Measurements from ENCODE around the gene SLX4IP. TPM values are rescaled to one million over a fixed set of nuclear protein-coding genes. Genes with fewer than 3 reads are reported as not detected.

The SLX4IP gene
- total and polyA plus RNA-seq, 2 of the 13 experiments (the other 11 are each of a cell fraction or from before 2014, with no cell fraction given), result 3.6 to 7.3 TPM

DNA sequence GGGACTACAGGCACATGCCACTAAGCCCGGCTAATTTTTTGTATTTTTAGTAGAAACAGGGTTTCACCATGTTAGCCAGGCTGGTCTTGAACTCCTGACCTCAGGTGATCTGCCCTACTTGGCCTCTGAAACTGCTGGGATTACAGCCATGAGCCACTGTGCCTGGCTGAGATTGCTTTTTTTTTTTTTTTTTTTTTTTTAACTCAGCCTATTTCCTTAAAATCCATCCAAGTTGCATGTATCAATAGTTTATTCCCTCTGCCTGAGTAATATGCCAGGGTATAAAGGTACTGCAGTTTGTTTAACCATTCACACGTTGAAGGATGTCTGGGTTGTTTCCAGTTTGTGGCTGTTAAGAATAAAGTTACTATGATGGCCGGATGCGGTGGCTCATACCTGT is 10.7 kb downstream of the SLX4IP start:
- CTCF ChIA-PET (ENCODE audit: low intra/inter-chr PET ratio, low total read pairs), result no interaction called here
- H3K79me2 ChIP-seq (ENCODE audit: insufficient read depth, low read length), result peaks cover 26% of the 10 kb centered on the region
- no peaks in the 10 kb centered on the region for H3K27me3 ChIP-seq (ENCODE audit: control insufficient read depth in 1 of 2, insufficient read depth in 2 of 2, low read length in 2 of 2)
- ATAC-seq (no peak), DNase-seq (ENCODE audit: low spot score) (no peak), FAIRE-seq (no peak)
- no peaks in the 10 kb centered on the region for H3K36me3 ChIP-seq (replicated peaks in 1 of 2; ENCODE audit: control insufficient read depth in 1 of 2, insufficient read depth in 2 of 2, low read length in 2 of 2)
- no peak overlapping the region for H3K4me3 ChIP-seq (replicated peaks in 1 of 3; ENCODE audit: insufficient read depth in 1 of 3, low read depth in 2 of 3, low read length in 3 of 3)
- H4K20me1 ChIP-seq (ENCODE audit: insufficient read depth, low read length), result no peaks in the 10 kb centered on the region
- intact Hi-C loops (cut with micrococcal nuclease; ENCODE audit: unreplicated experiment) (no loop called here), in situ Hi-C loops (cut with HindIII; ENCODE audit: extremely low pct_ligation_motif_present, low pct_unique_long_range_greater_than_20kb) (loop anchor here (25.0 kb wide), 1 partner anchor 1092 kb away; no protein-coding TSS in a partner anchor)
- TF ChIP-seq CC2D1A (CRISPR knock-in tag; IDR thresholded peaks at IDR 0.05), result no peak
- TF ChIP-seq, protein P1, sequence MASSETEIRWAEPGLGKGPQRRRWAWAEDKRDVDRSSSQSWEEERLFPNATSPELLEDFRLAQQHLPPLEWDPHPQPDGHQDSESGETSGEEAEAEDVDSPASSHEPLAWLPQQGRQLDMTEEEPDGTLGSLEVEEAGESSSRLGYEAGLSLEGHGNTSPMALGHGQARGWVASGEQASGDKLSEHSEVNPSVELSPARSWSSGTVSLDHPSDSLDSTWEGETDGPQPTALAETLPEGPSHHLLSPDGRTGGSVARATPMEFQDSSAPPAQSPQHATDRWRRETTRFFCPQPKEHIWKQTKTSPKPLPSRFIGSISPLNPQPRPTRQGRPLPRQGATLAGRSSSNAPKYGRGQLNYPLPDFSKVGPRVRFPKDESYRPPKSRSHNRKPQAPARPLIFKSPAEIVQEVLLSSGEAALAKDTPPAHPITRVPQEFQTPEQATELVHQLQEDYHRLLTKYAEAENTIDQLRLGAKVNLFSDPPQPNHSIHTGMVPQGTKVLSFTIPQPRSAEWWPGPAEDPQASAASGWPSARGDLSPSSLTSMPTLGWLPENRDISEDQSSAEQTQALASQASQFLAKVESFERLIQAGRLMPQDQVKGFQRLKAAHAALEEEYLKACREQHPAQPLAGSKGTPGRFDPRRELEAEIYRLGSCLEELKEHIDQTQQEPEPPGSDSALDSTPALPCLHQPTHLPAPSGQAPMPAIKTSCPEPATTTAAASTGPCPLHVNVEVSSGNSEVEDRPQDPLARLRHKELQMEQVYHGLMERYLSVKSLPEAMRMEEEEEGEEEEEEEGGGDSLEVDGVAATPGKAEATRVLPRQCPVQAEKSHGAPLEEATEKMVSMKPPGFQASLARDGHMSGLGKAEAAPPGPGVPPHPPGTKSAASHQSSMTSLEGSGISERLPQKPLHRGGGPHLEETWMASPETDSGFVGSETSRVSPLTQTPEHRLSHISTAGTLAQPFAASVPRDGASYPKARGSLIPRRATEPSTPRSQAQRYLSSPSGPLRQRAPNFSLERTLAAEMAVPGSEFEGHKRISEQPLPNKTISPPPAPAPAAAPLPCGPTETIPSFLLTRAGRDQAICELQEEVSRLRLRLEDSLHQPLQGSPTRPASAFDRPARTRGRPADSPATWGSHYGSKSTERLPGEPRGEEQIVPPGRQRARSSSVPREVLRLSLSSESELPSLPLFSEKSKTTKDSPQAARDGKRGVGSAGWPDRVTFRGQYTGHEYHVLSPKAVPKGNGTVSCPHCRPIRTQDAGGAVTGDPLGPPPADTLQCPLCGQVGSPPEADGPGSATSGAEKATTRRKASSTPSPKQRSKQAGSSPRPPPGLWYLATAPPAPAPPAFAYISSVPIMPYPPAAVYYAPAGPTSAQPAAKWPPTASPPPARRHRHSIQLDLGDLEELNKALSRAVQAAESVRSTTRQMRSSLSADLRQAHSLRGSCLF (CRISPR knock-in tag; IDR thresholded peaks at IDR 0.05; ENCODE audit: borderline replicate concordance), result no peak
- TF ChIP-seq MTF2 (CRISPR knock-in tag; IDR thresholded peaks at IDR 0.05; ENCODE audit: borderline replicate concordance), result no peak
- TF ChIP-seq CENPT (CRISPR knock-in tag; IDR thresholded peaks at IDR 0.05; ENCODE audit: low read depth), result no peak
- no peak for TF ChIP-seq TSC22D2 (CRISPR knock-in tag; IDR thresholded peaks at IDR 0.05; ENCODE audit: borderline replicate concordance)
- no peak for TF ChIP-seq MAX (IDR thresholded peaks at IDR 0.05)
- TF ChIP-seq ZNF33A (CRISPR knock-in tag; IDR thresholded peaks at IDR 0.05; ENCODE audit: borderline replicate concordance), result no peak
- TF ChIP-seq SMAD3 (CRISPR knock-in tag; IDR thresholded peaks at IDR 0.05), result no peak
- TF ChIP-seq ZNF879 (CRISPR knock-in tag; IDR thresholded peaks at IDR 0.05), result no peak
- TF ChIP-seq TRIM22 (IDR thresholded peaks at IDR 0.05), result no peak
- no peak for TF ChIP-seq SATB2 (CRISPR knock-in tag; IDR thresholded peaks at IDR 0.05)
- TF ChIP-seq DRAP1 (CRISPR knock-in tag; IDR thresholded peaks at IDR 0.05), result no peak
- TF ChIP-seq ZNF713 (CRISPR knock-in tag; IDR thresholded peaks at IDR 0.05), result no peak
- TF ChIP-seq CCDC6 (CRISPR knock-in tag; IDR thresholded peaks at IDR 0.05), result no peak
- TF ChIP-seq, protein P2, sequence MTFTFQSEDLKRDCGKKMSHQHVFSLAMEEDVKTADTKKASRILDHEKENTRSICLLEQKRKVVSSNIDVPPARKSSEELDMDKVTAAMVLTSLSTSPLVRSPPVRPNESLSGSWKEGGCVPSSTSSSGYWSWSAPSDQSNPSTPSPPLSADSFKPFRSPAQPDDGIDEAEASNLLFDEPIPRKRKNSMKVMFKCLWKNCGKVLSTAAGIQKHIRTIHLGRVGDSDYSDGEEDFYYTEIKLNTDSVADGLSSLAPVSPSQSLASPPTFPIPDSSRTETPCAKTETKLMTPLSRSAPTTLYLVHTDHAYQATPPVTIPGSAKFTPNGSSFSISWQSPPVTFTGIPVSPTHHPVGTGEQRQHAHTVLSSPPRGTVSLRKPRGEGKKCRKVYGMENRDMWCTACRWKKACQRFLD (CRISPR knock-in tag; IDR thresholded peaks at IDR 0.05; ENCODE audit: borderline replicate concordance), result no peak
- TF ChIP-seq ZKSCAN5 (CRISPR knock-in tag; IDR thresholded peaks at IDR 0.05), result no peak
- POLR2A ChIA-PET, result interaction anchor here (0.7 kb wide), 1 partner anchor 64 kb away, joined by 3 read pairs; no protein-coding TSS in a partner anchor
- H3K27ac ChIP-seq (ENCODE audit: extremely low read length, insufficient read depth, low read length), result no peak overlapping the region
- no peak overlapping the region for H3K4me2 ChIP-seq (ENCODE audit: low read depth, low read length)
- peaks cover 20% of the 10 kb centered on the region; the same call in 1 of the 2 replicates for H3K4me1 ChIP-seq (ENCODE audit: insufficient read depth, low read length)
- H3K9me3 ChIP-seq (ENCODE audit: low read length), result no peaks in the 10 kb centered on the region
- no peak overlapping the region for H2AFZ ChIP-seq (ENCODE audit: low read length)
- no TSS peak for BruUV-seq (replicated peaks)
- WGBS (ENCODE audit: low lambda C conversion rate), result 88% methylated on average over 4 of the region's 4 CpGs
- no peak overlapping the region for H3K9ac ChIP-seq (ENCODE audit: insufficient read depth, low read depth, low read length)
